HUDEP-2 (cell line): ENCODE measurements around the gene DHRS3.
"Not testable (repeated sequence)": the region's sequence is repeated elsewhere in the genome, so short reads cannot be mapped to it uniquely, and the experiment has no call there.

Experiments used
- DNase-seq, 76 experiments: peaks; one replicate each; lab custom pipeline; 2025; ENCODE audit not compliant: unreplicated experiment in 76 of 76; lab: John Stamatoyannopoulos, UW

DHRS3 gene

DNA sequence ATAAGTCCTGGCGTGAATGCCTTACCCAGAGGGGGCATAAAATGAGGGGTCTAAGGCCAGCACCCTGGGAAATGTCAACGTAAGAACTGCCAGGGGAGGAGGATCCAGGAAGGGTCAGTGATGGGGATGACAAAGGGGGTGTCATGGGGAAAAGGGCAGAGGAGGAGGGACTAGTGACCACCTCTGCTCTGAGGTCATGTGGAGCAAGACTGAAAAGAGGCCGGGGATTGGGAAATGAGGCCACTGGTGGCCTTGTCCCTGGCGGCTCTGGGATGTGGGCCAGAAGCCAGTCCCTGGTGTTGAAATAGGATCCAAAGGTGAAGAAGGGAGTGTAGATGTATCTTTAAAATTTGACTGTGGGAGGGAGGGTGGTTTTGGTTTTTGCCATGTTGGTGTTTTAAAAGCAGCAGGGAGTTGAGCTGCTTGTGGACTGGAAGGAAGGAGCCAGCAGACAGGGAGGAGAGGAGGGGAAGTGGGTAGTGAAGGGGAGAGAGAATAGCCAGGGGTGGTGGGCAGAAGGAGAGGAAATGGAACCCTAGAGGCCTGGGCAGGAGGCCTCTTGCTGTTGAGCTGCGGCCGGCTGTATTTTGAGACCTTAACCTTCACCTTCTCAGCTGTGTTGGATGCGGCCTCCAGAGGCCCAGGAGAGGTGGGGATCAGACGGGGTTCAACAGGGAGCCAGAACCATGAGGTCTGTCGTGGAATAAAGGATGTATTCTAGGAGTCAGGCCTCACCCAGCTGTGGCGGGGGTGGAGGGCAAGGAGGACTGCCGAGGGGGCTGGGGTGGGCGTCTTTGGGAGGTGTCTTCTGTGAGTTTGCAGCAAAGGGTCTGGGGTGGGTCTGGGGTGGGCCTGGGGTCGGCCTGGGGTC lies 92.5 kb downstream of the DHRS3 start:
- DNase-seq = peak in 1 of 76 experiments; percentile 6

DNA sequence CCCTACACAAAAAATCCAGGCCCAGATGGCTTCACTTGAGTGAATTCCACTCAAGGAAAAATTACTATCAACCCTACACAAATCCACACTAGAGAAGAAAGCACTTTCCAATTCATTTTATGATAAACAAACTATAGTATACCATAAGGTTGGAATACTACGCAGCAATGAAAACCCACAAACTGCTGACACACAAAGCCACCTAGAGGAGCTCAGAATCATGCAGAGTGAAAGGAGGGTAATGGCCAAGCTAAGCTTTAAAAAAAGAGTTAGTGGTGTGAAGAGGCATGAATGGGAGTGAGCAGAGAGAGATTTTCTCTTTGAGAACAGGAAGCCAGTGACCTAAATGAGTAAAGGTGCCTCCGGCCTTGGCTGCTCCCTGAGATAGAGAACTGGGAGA lies 93.7 kb downstream of the DHRS3 start:
- no peak for DNase-seq

DNA sequence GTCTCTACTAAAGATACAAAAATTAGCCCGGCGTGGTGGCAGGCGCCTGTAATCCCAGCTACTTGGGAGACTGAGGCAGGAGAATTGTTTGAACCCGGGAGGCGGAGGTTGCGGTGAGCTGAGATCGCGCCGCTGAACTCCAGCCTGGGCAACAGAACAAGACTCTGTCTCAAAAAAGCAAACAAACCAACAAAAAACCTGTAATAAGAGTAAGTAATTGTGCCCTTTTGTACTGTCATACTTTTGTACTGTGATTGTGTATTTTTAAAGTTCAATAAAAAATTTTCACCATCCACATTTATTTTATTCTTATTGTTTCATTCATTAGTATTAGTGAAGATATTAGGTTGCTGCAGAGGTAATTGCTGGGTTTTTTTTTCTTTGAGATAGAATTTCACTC lies 95.2 kb downstream of the DHRS3 start:
- not testable (repeated sequence) for DNase-seq

DNA sequence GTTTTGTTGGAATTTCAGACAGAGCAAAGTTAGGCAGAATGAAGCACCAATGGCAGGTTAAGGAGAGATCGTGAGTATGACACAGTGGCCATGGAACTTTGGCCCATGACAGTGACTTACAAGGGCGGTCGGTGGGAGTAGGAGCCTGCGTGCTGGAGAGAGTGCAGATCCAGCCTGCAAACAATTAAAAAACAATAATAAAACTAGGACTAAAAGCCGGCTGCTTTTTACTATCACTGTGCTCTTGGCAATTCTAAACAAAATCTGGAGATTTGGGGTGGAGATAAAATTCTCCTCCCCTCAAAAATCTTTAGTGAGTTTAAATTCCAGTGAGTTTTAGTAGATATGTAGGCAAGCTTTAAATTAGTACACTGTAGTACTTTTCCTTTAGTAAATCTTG lies 96.9 kb downstream of the DHRS3 start:
- no peak for DNase-seq

DNA sequence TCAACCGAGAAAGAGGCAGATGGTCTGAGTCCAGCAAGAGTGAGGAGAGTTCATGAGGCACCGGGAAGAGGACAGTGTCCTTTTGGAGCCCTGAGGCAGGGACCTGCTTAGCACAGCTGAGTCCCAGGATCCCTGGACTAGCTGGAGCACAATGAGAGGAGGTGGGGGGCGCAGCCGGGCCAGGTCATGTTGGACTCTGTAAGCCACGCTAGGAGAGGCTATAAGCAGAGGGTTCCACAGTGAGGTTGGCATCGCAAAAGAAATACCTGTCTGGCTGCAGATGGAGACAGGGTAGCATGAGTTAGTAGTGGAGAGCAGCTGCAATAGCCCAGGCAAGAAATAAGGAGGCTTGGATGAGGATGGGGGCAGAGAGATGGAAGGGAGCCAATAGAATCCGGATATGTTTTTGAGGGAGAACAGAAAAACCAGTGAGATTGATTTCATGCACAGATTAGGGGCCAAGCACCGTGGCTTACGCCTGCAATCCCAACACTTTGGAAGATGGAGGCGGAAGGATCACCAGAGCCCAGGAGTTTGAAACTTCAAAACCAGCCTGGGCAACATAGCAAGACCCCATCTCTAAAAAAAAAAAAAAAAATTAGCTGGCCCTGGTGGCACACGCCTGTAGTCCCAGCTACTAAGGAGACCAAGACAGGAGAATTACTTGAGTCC lies 98.2 kb downstream of the DHRS3 start:
- no peak for DNase-seq

DNA sequence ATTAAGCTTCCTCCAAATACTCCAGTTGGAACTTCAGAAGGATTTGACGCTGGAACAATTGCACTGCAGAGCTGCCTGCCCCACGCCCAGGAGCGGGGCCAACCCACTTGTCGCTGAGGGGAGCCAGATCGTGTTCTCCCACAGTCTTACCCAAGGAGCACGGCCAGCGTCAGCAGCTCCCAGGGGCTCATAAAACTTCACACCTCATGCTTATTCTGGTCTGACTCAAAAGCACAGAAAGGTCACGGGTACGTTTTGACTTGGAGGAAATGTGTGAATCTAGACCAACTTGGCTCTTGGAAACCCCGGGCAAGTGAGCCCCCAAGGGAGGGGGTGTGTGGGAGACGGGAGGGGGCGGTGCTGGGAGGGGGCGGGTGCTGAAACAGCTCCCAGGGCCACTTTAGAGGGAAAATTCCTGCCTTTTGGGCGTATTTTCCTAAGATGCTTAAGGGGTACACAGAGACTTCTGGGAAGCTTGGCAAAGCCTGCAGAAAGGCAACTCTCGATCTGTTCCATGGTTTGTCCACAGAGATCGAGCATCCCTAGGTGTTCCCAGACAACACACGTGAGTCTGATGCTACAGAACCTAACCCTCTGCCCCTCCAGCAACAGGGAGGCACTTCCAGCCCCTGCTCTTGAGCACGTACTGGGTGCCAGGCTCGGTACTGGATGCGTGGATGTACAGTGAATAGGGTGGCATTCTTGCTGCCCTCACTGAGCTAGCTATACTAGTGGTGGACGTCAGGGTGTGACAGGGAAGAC lies 98.9 kb downstream of the DHRS3 start:
- DNase-seq = no peak
